ENCODE measurements around the gene C6orf89.
A peak's percentile ranks its signal among the peaks of the same experiment; 100 is the strongest.

Gene C6orf89

DNA sequence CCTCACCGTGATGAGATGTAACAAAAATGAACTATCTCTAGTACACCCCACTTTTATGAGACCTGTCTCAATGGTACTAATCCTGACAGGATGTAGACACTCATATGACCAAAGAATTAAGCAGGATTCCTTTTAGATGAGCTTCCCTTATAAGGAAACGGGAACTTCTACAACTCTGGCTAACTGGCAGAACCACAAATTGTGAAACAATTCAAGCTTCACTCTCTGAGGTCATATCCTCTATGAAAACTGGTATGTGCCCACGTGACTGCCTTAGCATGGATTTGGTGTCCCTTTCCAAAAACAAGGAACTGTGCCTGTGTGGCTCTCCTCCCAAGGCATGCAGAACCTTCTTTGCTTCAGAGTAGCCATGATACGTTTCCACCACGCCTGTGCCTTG, 32.4 kb upstream of the C6orf89 start:
- no peak for DNase-seq

DNA sequence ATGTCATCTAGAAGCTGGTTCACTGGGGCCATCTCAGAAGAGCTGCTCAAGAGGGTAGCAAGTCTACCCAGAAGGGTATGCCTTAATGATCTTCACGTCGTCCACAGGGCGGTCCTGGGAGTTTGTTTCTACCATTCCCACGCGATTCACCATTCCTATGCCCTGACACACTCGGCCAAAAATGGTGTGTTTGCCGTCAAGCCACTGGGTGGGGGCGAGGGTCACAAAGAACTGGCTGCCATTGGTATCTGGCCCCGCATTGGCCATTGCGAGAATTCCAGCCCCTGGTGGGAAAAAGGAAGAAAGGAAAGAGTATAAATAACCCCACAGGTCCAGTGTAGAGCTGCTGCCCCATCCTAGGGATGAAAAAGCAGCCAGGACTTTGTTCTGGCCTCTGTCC, 30.0 kb upstream of the C6orf89 start:
- DNase-seq = no peak

DNA sequence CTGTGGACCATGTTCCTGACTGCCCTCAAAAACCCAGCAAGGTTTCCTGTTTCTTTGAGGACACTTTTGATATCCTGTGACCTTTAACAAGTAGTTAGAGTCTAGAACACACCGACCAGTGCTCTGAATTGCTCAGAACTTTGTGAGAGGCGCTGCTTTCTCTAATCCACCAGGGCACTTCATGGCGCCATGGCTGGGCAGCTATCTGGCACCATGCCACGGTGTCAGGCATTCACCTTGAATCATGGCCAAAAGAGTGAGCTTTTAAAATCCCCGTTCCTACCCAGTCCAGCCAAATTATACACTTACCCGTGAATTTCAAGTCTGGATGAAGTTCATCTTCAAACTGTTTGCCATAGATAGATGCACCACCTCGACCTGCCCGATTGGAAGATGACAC, 29.5 kb upstream of the C6orf89 start:
- no peak for DNase-seq

DNA sequence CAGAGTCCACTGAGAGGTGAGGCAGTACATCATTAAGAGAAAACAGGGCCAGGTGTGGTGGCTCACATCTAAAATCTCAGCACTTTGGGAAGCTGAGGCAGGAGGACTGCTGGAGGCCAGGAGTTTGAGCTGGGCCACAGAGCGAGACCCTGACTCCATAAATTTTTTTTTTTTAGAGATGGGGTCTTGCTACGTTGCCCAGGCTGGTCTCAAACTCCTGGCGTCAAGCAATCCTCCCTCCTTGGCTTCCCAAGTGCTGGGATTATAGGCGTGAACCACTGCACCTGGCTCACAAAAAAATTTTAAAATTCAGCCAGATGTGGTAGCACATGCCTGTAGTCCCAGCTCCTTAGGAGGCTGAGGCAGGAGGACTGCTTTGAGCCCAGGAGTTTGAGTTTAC, 28.4 kb upstream of the C6orf89 start:
- no peak for DNase-seq

DNA sequence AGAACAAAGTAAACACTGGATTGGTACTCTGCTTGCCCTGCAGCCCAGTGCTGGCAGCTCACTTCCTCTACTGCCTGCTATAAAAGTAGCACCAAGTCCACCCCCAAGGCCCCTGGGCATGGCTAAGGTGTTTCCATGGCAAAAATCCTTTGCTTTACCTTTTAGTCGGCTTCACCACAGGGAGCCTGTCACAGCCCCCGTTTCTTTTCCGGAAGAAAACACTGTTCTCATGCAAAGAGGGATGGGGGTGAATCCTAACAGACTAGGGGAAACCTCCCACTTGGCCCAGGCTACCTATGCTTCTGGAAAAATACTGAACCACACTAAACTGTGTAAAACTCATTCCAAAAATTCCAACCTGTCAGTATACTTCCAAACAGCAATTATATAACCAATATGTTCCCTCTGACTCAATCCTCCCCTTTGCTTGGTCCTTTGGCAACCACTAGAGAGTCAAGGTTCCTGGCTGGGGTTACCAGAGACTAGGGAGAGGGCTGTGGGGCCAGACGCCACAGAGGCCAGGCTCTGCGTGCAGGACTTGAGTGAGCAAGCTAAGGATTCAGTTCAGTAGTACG, 27.3 kb upstream of the C6orf89 start:
- DNase-seq = no peak

DNA sequence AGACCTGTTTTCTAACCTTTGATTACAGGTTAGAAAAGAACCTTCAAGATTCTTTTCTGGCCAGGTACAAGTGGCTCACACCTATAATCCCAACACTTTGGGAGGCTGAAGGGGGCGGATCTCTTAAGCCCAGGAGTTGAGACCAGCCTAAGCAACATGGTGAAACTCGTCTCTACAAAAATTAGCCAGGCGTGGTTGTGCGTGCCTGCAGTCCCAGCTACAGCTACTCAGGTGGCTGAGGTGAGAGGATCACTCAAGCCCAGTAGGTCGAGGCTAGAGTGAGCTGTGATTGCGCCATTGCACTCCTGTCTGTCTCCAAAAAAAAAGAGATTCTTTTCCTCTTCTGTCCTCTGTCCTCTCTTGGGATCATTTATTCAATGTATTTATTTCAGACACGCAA, 25.6 kb upstream of the C6orf89 start:
- DNase-seq = no peak

DNA sequence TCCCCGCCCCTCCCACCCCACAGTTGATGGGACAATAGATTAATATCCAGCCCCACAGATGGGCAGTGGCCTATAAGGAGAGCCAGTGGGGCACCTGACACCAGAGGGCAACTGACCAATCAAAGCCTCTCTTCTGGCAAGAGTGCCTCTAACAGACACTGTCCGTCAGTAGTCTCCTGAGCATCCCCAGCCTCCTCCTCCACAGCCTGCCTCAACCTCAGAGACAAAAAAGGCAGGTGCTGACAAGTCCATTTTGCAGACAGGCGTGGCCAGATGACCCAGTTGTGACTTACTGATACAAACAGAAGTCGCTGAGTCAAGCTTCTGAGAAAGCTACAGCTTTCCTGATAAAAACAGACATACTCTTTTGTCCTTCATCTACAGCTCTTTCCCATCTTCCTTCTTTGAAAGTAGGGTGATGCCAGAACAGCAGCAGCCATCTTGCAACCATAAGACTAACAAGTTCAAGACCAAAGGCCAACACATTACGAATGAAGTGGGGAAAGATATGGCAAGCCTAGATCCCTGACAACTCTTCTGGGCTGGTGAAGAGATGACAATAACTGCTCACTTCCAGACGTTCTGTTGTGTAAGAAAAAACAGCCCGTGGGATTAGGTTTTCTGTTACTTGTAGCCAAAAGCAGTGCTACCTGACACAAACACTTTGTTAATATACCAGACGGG, 23.4 kb upstream of the C6orf89 start:
- DNase-seq = no peak

DNA sequence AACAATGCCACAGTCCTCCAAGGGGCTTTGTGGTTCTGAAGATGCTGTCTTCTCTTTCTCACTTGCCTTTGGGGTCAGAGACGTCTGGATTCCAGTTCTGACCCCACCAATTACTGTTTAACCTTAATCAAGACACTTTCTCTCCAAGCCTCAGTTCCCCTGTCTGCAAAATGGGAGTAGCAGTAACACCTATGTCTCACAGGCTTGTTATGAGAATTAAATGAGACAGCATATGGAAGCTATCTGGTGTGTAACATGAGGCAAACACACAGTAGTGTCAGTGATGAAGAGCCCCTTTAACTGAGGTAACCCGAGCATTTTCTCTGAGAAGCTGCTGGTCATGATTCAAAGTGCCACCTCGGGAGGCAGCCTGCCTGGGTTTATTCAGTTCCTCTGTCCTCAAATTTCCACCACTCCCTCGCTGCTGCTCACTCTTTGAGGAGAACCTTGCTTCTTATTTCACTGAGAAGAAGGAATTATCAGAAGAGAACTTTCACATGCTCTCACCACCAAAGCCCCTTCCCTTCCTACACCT, 22.8 kb upstream of the C6orf89 start:
- no peak for DNase-seq

DNA sequence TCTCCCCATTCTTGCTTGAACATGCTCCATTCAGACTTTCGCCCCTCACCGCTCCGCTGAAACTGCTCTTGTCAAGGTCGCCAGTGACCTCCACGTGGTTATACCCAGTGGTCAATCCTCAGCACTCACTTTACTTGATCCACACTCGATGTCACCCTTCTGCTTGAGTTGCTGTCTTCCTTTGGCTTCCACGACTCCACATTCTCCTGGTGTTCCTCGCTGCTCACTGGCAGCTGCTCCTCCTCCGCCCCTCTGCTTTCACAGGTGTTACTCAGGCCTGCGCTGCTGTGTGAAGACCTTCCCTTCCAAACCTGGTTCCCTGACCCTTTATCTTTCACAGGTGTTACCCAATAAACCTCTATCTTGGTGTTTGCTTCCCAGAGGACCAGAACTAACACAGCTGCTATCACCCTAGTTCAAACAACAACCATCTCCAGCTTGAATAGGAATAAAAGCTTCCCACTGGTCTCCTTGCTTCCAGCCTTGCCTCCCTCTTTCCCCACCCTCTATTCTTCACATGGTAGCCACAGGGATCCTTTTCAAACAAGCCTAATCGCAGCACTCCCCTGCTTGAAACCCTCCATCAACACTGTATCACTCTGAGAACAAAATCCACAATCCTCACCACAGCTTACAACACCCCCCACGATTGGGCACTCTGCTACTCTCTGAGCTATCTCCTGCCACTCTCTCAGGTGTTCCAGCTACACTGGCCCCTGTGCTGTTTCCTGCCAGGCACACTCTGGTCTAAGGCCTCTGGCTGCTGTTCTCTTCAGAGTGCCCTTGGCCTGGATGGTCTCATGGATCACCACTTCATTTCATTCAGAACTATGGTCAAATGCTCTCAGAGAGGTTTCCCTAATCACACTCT, 21.8 kb upstream of the C6orf89 start:
- DNase-seq = no peak

DNA sequence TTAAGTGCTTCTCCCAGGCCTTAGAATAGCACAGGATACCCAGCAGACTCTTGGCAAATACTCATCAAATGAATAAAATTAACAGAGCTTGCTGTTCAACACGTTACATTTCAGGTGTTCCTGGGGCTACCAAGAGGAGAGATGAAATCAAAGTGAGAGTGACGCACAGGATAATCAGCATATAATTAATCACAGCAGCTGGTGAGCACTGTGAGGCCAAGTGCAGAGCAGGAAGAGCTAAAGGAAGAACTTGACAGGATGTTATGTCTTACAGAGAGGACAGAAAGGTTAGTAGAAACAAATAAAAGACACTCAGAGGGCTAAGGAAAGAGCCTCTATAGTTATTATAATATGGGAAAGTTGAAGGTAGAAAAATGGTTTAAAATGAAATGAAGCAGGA, 19.9 kb upstream of the C6orf89 start:
- no peak for DNase-seq

DNA sequence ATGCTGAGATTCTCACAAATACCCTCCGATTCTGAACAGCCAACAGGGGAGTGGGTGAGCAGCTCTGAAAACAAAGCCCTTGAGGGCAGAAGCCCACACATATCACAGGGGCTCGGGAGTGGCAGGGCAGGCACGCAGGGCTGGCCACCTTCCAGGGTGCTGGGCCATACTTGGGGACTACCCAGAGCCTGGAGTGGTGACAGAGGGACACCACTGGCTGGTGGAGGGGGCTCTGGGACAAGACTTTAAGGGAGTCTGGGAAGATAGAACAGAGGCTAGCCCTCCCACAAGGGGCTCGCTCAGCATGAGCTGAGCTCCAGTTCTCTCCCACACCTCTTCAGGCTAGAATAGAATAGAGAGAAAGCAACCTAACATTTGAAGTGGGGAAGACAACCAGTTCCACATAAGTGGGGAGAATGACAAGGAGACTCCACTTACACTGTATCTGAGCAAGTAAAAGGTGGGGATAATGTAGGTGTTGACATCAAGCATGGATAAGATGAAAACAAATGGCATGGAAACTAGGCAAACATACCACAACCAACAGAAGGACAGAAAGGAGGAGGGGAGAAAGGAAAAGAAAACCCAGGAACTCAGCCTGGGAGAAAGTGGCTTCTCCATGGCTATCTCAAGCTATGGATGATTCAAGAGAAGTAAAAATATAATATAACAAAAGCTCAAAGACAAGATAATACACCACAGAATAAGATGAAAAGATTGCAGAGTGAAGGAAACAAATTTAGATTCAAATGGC, 18.1 kb upstream of the C6orf89 start:
- DNase-seq = peak in 1 of 2 experiments; percentile 19

DNA sequence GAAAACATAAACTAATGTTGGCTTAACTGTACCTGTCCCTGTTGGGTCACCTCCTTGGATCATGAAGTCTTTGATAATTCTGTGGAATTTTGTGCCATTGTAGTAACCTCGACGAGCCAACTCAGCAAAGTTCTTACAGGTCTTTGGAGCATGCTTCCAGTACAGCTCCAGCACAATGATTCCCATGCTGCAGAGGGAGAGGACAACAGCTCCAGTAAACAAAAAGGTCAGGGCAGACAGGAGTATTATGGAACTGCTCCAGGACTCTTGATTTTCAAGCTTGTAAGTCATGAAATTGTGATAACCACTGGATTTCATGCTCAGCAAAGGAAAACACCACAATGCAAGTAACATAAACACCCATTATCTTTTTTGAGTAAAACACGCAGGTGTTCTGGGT, 14.1 kb upstream of the C6orf89 start:
- DNase-seq = no peak

DNA sequence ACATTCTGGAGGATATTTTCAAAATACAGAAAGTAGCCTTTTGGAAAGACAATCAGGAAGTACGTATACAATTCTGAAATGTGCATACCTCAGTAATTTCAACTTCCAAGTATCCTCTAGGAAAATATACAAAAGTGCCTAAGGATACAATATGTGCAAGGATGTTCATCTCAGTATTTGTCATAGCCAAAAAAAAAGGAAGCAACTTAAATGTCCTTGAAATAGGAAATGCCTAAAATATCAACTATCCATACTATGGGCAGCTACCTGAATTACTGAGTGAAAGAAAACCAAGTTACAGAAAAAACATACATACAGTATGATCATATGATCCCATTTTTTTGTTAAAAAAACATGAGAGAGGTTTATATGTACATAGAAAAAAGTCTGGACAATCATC, 12.6 kb upstream of the C6orf89 start:
- DNase-seq = no peak

DNA sequence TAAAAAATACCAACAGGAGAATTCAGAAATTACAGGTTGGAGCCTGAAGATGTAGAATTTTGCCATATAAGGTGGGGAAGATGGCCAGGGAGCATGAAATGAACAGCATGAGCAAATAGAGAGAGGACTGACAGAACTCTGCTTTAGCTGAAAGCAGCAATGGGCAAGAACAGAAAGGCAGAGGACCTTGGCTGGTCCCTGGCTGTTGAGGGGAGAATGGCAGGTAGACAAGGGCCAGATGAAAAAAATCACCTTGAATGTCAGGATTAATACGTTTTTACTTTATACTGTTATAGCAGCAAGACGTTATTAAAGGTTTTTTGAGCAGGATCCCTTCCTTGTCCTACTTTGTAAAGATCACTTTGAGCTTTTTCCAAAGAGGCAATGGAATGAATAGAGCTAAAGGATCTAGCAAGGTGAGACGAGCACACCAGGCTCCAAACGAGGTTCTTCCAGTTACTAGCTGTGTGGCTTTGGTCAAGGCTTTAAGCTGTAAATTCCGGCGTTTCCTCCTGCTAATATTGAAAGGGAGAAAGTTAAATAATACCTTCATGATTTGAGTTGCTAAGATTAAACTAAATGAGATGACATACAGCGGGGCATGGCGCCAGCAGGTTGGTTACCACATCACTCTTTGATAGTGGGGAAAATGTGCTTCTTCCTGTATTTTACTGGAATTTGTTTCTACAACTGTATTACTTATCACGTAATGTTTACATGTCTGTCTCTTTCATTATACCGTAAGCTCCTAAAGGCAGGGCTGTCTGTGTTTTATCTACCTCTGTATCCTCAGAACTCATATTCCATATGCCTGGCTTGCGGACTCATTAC, 11.9 kb upstream of the C6orf89 start:
- DNase-seq = no peak

DNA sequence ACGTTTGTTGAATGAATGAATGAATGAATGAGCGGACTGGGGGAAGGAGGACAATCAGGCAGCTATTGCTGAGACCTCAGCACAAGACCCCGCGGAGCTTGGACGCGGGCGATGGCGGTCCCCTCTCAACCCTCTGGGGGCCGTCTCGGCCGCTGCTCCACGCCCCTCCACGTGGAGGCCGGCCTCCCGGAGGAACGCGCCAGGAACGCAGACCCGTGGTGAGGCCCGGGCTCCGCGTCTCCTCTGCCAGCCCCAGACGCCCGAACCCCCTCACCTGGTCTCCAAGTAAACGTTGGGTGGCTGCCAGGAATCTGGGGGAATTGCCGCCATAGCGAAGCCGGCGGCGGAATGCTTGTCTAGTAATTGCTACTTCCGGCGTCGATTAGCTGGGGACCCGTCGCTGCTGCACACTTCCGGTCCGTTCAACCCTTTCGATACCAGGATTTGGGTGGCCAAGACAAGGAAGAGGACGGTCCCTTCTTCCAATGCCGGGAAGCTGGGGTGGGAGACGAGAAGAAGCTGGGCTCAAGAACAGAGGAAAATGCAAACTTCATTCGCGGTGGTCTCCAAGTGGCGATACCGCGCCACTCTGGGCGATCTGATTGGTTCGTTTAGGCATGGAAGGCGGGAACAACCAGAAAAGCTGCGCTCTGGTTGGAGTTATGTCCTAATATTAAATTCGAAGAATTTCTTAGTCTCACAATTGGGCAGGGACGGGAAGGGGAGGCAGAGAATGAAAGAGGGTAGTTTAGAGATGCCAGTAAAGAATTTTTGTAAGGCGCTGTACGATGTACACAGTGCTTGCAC, 11.1 kb upstream of the C6orf89 start, which contains the start of gene PPIL1:
PPIL1 (minus strand) TSS at position 361 of the 807 bp plus-strand sequence; CDS start at position 330, 31 bp downstream.
- DNase-seq = peak; percentile 89 to 97

DNA sequence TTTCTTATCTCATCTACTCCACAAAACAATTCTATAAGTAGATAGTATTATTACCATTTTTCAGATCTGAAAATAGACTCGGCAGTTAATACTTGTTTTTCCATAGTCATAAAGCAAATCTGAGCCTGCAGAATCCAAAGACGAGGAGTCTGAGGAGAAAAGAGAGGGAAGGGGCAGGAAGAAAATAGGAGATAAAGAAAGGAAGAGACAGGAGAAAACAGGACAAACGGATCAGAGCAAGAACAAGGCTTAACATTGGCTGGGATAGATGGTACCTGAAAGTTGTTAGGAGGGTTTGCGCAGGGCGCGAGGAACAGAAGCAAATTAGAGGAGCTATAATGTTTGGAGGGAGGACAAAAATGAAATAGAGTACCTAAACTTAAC, 10.5 kb upstream of the C6orf89 start:
- DNase-seq = no peak

DNA sequence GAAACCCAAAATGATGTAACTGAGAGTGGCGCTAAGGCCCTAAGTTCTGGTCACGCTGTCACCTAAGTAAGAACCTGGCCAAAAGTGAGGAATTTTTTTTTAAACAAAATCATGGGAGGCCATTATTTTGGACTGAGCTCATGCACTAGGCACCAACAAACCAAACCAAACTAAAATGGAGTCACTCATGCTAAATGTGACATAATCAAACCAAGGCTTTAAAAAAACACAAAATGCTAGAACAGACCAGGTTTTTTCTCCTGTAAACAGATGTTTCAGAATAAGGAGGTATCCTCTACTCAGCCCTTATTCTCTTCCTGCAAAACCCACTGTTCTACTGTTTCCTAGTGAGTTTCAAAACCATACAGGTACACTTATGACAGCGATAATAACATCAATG, 1.1 kb upstream of the C6orf89 start:
- DNase-seq = no peak

DNA sequence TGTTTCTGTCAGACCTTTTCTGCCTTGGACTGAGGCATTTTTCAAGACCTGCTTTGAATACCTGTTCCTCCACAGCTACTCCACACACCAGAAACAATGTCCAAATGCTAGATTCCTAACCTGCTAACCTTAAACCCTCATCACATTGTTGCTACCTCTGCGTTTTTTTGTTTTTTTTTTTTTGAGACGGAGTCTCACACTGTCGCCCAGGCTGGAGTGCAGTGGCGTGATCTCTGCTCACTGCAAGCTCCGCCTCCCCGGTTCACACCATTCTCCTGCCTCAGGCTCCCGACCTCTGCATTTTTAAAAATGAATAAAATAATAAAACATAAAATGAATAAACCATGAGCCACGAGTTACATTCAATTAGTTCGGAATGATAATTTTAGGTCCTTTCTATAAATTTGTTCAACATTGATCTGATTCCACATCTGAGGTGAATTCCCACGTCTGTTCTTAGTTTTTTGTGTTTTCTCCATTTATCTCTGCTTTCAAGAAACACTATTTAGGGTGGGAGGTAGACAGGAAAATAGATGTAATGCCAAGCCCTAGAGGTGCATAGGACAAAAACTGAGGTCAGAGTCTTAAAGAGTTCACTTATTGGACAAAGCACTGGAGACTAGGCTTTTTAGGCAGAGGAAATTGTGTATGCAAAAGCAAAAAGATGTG, 1.3 kb downstream of the C6orf89 start:
- no peak for DNase-seq

DNA sequence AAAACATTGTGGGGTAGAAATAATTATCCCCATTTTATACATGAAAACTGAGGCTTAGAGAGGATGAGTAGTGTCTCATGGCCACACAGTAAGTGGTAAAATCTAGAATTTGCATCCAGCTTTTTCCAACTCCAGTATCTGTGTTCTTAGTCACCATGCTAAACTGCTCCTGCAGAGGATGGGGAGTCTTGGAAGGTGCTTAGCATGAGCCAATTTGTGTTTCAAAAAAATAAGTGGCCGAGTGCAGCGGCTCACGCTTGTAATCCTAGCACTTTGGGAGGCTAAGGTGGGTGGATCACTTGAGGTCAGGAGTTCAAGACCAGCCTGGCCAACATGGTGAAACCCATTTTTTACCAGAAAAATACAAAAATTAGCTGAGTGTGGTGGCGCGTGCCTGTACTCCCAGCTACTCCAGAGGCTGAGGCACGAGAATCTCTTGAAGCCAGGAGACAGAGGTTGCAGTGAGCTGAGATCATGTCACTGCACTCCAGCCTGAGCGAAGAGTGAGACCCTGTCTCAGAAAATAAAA, 2.4 kb downstream of the C6orf89 start:
- no peak for DNase-seq

All from NCI-H187 (cell line).